ENCODE results near the gene CLCN4.

Gene CLCN4

GRCh38 chrX:10199212-10199611 lies 42.4 kb downstream of the CLCN4 start:
- DNase-seq: no peak

- DNase-seq: no peak
These were observed 46.8 kb downstream of the CLCN4 start for GRCh38 chrX:10203617-10204016.

GRCh38 chrX:10206317-10206716 lies 49.5 kb downstream of the CLCN4 start:
- DNase-seq: no peak

- DNase-seq: no peak
These were observed 51.6 kb downstream of the CLCN4 start for GRCh38 chrX:10208281-10208856.

GRCh38 chrX:10208953-10209352 lies 52.2 kb downstream of the CLCN4 start:
- DNase-seq: no peak

- DNase-seq: no peak
These were observed 55.6 kb downstream of the CLCN4 start for GRCh38 chrX:10212395-10212794.

GRCh38 chrX:10213716-10214115 lies 56.9 kb downstream of the CLCN4 start:
- DNase-seq: no peak

- no peak for DNase-seq
These were observed 59.4 kb downstream of the CLCN4 start for GRCh38 chrX:10216208-10216607.

- DNase-seq: no peak
These were observed 60.4 kb downstream of the CLCN4 start for GRCh38 chrX:10217198-10217597.

- no peak for DNase-seq
These were observed 64.9 kb downstream of the CLCN4 start for GRCh38 chrX:10221651-10222050.

- DNase-seq: no peak
These were observed 66.5 kb downstream of the CLCN4 start for GRCh38 chrX:10223276-10223675.

GRCh38 chrX:10223781-10224180 lies 67.0 kb downstream of the CLCN4 start:
- no peak for DNase-seq

GRCh38 chrX:10230222-10230621 lies 73.4 kb downstream of the CLCN4 start:
- DNase-seq: no peak

- DNase-seq: no peak
These were observed 74.7 kb downstream of the CLCN4 start for GRCh38 chrX:10231461-10231860.

GRCh38 chrX:10233173-10233572 lies 76.4 kb downstream of the CLCN4 start:
- DNase-seq: no peak

GRCh38 chrX:10233696-10234095 lies 76.9 kb downstream of the CLCN4 start:
- no peak for DNase-seq

GRCh38 chrX:10235851-10236250 lies 79.1 kb downstream of the CLCN4 start:
- DNase-seq: no peak

- DNase-seq: no peak
These were observed 80.5 kb downstream of the CLCN4 start for GRCh38 chrX:10237241-10237640.

GRCh38 chrX:10239611-10240064 lies 82.9 kb downstream of the CLCN4 start:
- DNase-seq: no peak

GRCh38 chrX:10240918-10241317 lies 84.1 kb downstream of the CLCN4 start:
- DNase-seq: no peak

- DNase-seq: no peak
These were observed 85.3 kb downstream of the CLCN4 start for GRCh38 chrX:10242026-10242425.

GRCh38 chrX:10243106-10243505 lies 86.3 kb downstream of the CLCN4 start:
- DNase-seq: no peak

GRCh38 chrX:10244915-10245622 lies 88.3 kb downstream of the CLCN4 start:
- no peak for DNase-seq

GRCh38 chrX:10245886-10246285 lies 89.1 kb downstream of the CLCN4 start:
- no peak for DNase-seq

GRCh38 chrX:10246297-10246696 lies 89.5 kb downstream of the CLCN4 start:
- DNase-seq: no peak

All from activated CD8-positive, alpha-beta memory T cell treated with anti-CD3 and anti-CD28 coated beads, Interleukin-2, amount 50 U/mL, for 4 hours (primary cell).